Natural killer cell (primary cell): Measurements from ENCODE around the gene ST3GAL3. TPM values are rescaled to one million over a fixed set of nuclear protein-coding genes. Genes with fewer than 3 reads are reported as not detected.

Source experiments
- ATAC-seq, 3 donors: fragments of 150-1000 bp in 2 of 3; fragments of 200-7000 bp in 1 of 3; cut with Tn5 transposase; 1 replicate in 1 of 3; 2 replicates in 2 of 3; pipeline ENCODE4 v1.10.0; 2021; ENCODE audit warnings: mild to moderate bottlenecking in 2 of 3, moderate library complexity in 2 of 3
- DNase-seq, 2 donors: peaks; one replicate each; pipeline versions ENCODE4 v3.0.0 to v3.0.0-alpha.2; 2013 to 2021; ENCODE audit warnings: mixed read lengths in 1 of 2
- H3K27ac ChIP-seq: one replicate; pipeline ENCODE4 v1.5.1; 2013; ENCODE audit warnings: mild to moderate bottlenecking, low read length
- H3K27me3 ChIP-seq: one replicate; pipeline ENCODE4 v1.6.1; 2013; ENCODE audit warnings: low read length; ENCODE audit not compliant: control insufficient read depth, insufficient read depth
- H3K36me3 ChIP-seq: one replicate; pipeline ENCODE4 v1.6.1; 2013; ENCODE audit warnings: low read length; ENCODE audit not compliant: control insufficient read depth, insufficient read depth
- H3K4me1 ChIP-seq: one replicate; pipeline ENCODE4 v1.6.1; 2013; ENCODE audit warnings: low read length; ENCODE audit not compliant: control insufficient read depth, insufficient read depth
- H3K4me3 ChIP-seq: one replicate; pipeline ENCODE4 v1.5.1; 2013; ENCODE audit warnings: low read length
- H3K9me3 ChIP-seq: one replicate; pipeline ENCODE4 v1.6.1; 2013; ENCODE audit warnings: low read length; ENCODE audit not compliant: control insufficient read depth, insufficient read depth
- H3K27ac Mint-ChIP-seq, 2 donors: one replicate each; pipeline ENCODE4 v1.8.0; 2022; ENCODE audit warnings: mild to moderate bottlenecking in 2 of 2, mixed read lengths in 2 of 2, moderate library complexity in 1 of 2
- H3K27me3 Mint-ChIP-seq, 2 donors: one replicate each; pipeline ENCODE4 v1.8.0; 2022; ENCODE audit warnings: low read depth in 2 of 2, mixed read lengths in 2 of 2
- H3K36me3 Mint-ChIP-seq: one replicate; pipeline ENCODE4 v1.8.0; 2022; ENCODE audit warnings: mixed read lengths
- H3K4me1 Mint-ChIP-seq, 2 donors: one replicate each; pipeline ENCODE4 v1.8.0; 2022; ENCODE audit warnings: mixed read lengths in 2 of 2
- H3K4me3 Mint-ChIP-seq: one replicate; pipeline ENCODE4 v1.8.0; 2022; ENCODE audit warnings: mild to moderate bottlenecking, moderate library complexity, mixed read lengths
- H3K9me3 Mint-ChIP-seq, 2 donors: one replicate each; pipeline ENCODE4 v1.8.0; 2022; ENCODE audit warnings: mixed read lengths in 2 of 2
- WGBS: methylation state at CpG from one replicate; pipeline ENCODE4 v1.1.7; 2013; ENCODE audit warnings: missing lambda C conversion rate; ENCODE audit not compliant: insufficient coverage; 5-methylcytosine and 5-hydroxymethylcytosine counted together
- intact Hi-C: fragments of 100-400 bp; cut with micrococcal nuclease; formaldehyde crosslinking; loops from one replicate; pipeline ENCODE4 v1.14.2; 2022
- total RNA-seq, 4 donors: library from RNA; stranded (reverse); fragments of 120-200 nt in 1 of 4; gene quantifications; one replicate each; pipeline versions ENCODE4 v1.2.3 to v1.2.4, GENCODE V29; 2013 to 2022
- TF ChIP-seq, protein P1 (sequence below): fragments of 200-600 bp; IDR thresholded peaks from one replicate; pipeline ENCODE4 v1.8.0; 2022; ENCODE audit warnings: antibody characterized with exemption

Gene ST3GAL3
- total RNA-seq, 3 donors from 2014 or later (not counting 1 experiment from before 2014, with no cell fraction given) = 22.2 to 27.3 (median 22.3) TPM

DNA sequence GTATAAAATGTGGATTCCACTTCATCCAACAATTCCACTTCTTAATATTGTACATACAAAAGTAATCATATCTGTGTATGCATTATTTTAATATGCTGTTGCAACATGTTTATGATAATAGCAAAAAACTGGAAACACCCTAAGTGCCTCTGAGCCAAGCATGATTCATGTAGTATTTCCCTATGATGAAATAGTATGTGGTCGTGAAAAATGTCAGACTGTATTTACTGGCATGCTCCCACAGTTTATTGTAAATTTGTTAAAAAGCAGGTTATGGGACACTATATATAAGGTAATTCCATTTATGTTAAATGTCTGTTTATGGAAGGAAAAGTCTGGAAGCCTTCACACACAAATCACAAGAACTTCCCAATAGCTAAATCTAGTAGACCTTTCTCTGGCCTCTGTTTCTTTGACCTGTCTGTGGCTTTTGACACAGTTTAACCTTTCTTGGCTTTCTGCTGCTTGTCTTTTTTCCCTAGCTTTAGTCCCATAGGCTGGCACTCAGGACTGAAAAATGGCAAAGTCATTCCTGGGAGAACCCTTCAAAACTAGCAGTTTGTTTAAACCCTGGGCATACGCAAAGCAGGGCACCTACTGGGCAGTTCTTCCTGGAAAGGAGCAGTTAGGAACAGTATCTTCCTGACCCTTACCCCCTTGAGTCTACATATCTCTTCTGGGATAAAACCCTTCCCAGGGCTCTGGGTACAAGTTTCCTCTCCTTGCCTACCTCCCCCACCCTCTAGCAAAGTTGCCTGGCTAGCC, 160.8 kb downstream of the ST3GAL3 start:
- Mint-ChIP-seq H3K9me3 (no peaks in the 10 kb centered on the region), H3K36me3 (no peaks in the 10 kb centered on the region), H3K27ac (no peak overlapping the region), H3K4me3 (no peak overlapping the region), H3K4me1 (peaks cover 0 to 15% of the 10 kb centered on the region in 2 donors), H3K27me3 (no peaks in the 10 kb centered on the region)
- intact Hi-C loops = no loop called here
- Histone ChIP-seq H3K9me3 (no peaks in the 10 kb centered on the region), H3K36me3 (no peaks in the 10 kb centered on the region), H3K4me1 (no peaks in the 10 kb centered on the region), H3K4me3 (no peak overlapping the region), H3K27ac (no peak overlapping the region), H3K27me3 (no peaks in the 10 kb centered on the region)
- ATAC-seq (no peak), DNase-seq (no peak)
- TF ChIP-seq, protein P1, sequence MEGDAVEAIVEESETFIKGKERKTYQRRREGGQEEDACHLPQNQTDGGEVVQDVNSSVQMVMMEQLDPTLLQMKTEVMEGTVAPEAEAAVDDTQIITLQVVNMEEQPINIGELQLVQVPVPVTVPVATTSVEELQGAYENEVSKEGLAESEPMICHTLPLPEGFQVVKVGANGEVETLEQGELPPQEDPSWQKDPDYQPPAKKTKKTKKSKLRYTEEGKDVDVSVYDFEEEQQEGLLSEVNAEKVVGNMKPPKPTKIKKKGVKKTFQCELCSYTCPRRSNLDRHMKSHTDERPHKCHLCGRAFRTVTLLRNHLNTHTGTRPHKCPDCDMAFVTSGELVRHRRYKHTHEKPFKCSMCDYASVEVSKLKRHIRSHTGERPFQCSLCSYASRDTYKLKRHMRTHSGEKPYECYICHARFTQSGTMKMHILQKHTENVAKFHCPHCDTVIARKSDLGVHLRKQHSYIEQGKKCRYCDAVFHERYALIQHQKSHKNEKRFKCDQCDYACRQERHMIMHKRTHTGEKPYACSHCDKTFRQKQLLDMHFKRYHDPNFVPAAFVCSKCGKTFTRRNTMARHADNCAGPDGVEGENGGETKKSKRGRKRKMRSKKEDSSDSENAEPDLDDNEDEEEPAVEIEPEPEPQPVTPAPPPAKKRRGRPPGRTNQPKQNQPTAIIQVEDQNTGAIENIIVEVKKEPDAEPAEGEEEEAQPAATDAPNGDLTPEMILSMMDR = no peak
- 80% methylated on average over 1 of the region's 2 CpGs for WGBS

DNA sequence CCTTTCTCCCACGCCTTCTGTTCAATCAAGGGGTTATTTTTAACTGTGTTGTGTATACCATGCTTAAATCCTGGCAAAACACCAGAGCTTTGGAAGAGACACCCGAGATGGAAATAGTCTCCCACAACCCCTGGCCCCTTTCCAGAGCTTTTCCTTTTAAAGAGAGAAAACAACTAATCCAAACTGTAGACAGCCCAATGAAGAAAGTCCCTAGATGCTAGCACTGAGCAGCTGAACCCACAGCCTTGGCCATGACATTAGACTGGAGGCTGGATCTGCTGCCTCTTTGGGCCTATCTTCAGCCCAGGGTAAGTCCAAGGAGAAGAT, 161.4 kb downstream of the ST3GAL3 start:
- no peak for DNase-seq
- H3K9me3 ChIP-seq = no peaks in the 10 kb centered on the region
- no peaks in the 10 kb centered on the region for H3K36me3 Mint-ChIP-seq

DNA sequence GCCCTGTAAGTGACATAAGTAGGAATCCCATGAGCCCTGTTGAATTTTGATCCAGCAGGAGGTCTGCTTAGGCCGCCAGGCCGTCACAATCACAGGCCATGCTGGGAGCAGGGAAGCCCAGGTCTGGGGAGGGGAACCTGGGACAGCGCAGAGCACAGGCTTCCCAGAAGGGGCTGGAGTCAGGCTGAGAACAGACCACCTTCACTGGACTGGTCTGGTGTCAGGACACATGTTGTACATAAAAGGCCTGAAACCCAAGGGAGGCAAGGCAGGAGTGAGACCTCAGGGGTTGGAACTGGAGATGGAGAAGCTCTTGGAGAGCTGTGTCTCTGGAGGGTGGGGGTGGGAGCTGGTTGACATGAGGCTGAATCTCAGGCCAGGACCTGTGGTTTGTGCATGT, 163.0 kb downstream of the ST3GAL3 start:
- Mint-ChIP-seq H3K4me3 (no peak overlapping the region), H3K4me1 (peaks cover 0 to 10% of the 10 kb centered on the region in 2 donors), H3K27ac (no peak overlapping the region), H3K36me3 (no peaks in the 10 kb centered on the region), H3K9me3 (no peaks in the 10 kb centered on the region), H3K27me3 (no peaks in the 10 kb centered on the region)
- ATAC-seq = no peak
- Histone ChIP-seq H3K4me3 (no peak overlapping the region), H3K27ac (no peak overlapping the region), H3K4me1 (no peaks in the 10 kb centered on the region), H3K9me3 (no peaks in the 10 kb centered on the region), H3K27me3 (no peaks in the 10 kb centered on the region), H3K36me3 (no peaks in the 10 kb centered on the region)
- intact Hi-C loops = no loop called here
- TF ChIP-seq, protein P1 = no peak
- WGBS = 96% methylated on average over 3 of the region's 3 CpGs
- DNase-seq = no peak

More for the DNA sequence above, 161.4 kb downstream of the ST3GAL3 start:
- intact Hi-C loops = no loop called here
- no peak overlapping the region for H3K27ac Mint-ChIP-seq
- Histone ChIP-seq H3K27ac (no peak overlapping the region), H3K36me3 (no peaks in the 10 kb centered on the region), H3K27me3 (no peaks in the 10 kb centered on the region), H3K4me1 (no peaks in the 10 kb centered on the region), H3K4me3 (no peak overlapping the region)
- TF ChIP-seq, protein P1 = no peak
- no peaks in the 10 kb centered on the region for H3K27me3 Mint-ChIP-seq
- peaks cover 0 to 15% of the 10 kb centered on the region in 2 donors for H3K4me1 Mint-ChIP-seq
- H3K9me3 Mint-ChIP-seq = no peaks in the 10 kb centered on the region
- WGBS = 30% methylated on average over 1 of the region's 2 CpGs
- H3K4me3 Mint-ChIP-seq = no peak overlapping the region
- no peak for ATAC-seq
